NCI-H2227 (cell line): ENCODE results near the gene SLC24A5.

ENCODE experiments used
- DNase-seq: peaks from one replicate; lab custom pipeline; 2025; ENCODE audit not compliant: unreplicated experiment; lab: John Stamatoyannopoulos, UW

The SLC24A5 gene

GRCh38 chr15:48109856-48110531, 10.8 kb upstream of the SLC24A5 start:
- DNase-seq = no peak

GRCh38 chr15:48112242-48112641, 8.5 kb upstream of the SLC24A5 start:
- DNase-seq = peak; percentile 54

GRCh38 chr15:48119277-48119676, 1.5 kb upstream of the SLC24A5 start:
- no peak for DNase-seq

GRCh38 chr15:48121849-48122248, 1.1 kb downstream of the SLC24A5 start:
- DNase-seq = no peak

GRCh38 chr15:48126667-48127355, 6.0 kb downstream of the SLC24A5 start:
- DNase-seq = no peak

- DNase-seq = no peak
Observed at GRCh38 chr15:48131324-48131723, 10.5 kb downstream of the SLC24A5 start.

- no peak for DNase-seq
Observed at GRCh38 chr15:48132874-48133273, 12.1 kb downstream of the SLC24A5 start.

GRCh38 chr15:48143856-48144255, 23.1 kb downstream of the SLC24A5 start:
- no peak for DNase-seq

GRCh38 chr15:48144889-48145288, 24.1 kb downstream of the SLC24A5 start:
- DNase-seq = no peak

- DNase-seq = no peak
Observed at GRCh38 chr15:48145923-48146322, 25.1 kb downstream of the SLC24A5 start.

GRCh38 chr15:48147358-48147757, 26.6 kb downstream of the SLC24A5 start:
- no peak for DNase-seq

GRCh38 chr15:48149858-48150257, 29.1 kb downstream of the SLC24A5 start:
- no peak for DNase-seq

- no peak for DNase-seq
Observed at GRCh38 chr15:48153526-48153925, 32.7 kb downstream of the SLC24A5 start.

- DNase-seq = no peak
Observed at GRCh38 chr15:48168616-48169015, 47.8 kb downstream of the SLC24A5 start.

- no peak for DNase-seq
Observed at GRCh38 chr15:48170981-48171380, 50.2 kb downstream of the SLC24A5 start.

GRCh38 chr15:48175126-48175525, 54.3 kb downstream of the SLC24A5 start:
- DNase-seq = no peak

- DNase-seq = no peak
Observed at GRCh38 chr15:48176112-48176511, 55.3 kb downstream of the SLC24A5 start.

- no peak for DNase-seq
Observed at GRCh38 chr15:48176957-48177356, 56.2 kb downstream of the SLC24A5 start.

GRCh38 chr15:48177383-48177765, 56.6 kb downstream of the SLC24A5 start:
- peak; percentile 69 for DNase-seq

GRCh38 chr15:48177766-48178647, 57.2 kb downstream of the SLC24A5 start, which contains the start of gene MYEF2:
Gene MYEF2, minus strand, starts transcription at chr15:48178295. Its CDS starts 58 bp downstream, at chr15:48178237.
- DNase-seq = peak; percentile 93

- DNase-seq = no peak
Observed at GRCh38 chr15:48178648-48178931, 57.8 kb downstream of the SLC24A5 start.

- DNase-seq = no peak
Observed at GRCh38 chr15:48182749-48183148, 62.0 kb downstream of the SLC24A5 start.
